ENCODE measurements around the gene CDC42BPA. TPM values are rescaled to one million over a fixed set of nuclear protein-coding genes. Genes with fewer than 3 reads are reported as not detected.

Gene CDC42BPA
- total and polyA plus RNA-seq, 2 experiments from 2014 or later: 28.6 to 39.1 TPM

GRCh38 chr1:227260433-227260832 is 57.9 kb downstream of the CDC42BPA start:
- no peaks in the 10 kb centered on the region for H3F3A ChIP-seq (ENCODE audit: insufficient read depth)
- in situ Hi-C loops (cut with MboI): no loop called here
- H3K4me2 ChIP-seq (ENCODE audit: unreplicated experiment): no peak overlapping the region
- TF ChIP-seq EZH2 (IDR thresholded peaks at IDR 0.05; ENCODE audit: insufficient read depth, poor library complexity, severe bottlenecking) (no peak), EZH2phosphoT487 (IDR thresholded peaks at IDR 0.05; ENCODE audit: insufficient read depth, low read depth) (no peak)
- WGBS, 2 experiments (ENCODE audit: low coverage in 1 of 2, low lambda C conversion rate in 2 of 2, missing lambda C conversion rate in 2 of 2): 98% methylated on average over 2 of the region's 2 CpGs
- H3K9me2 ChIP-seq (ENCODE audit: insufficient read depth): no peaks in the 10 kb centered on the region
- no peaks in the 10 kb centered on the region for H3K36me3 ChIP-seq (ENCODE audit: low read depth)
- no peak overlapping the region for H3K27ac ChIP-seq
- H4K20me1 ChIP-seq (ENCODE audit: insufficient read depth): peaks cover 17% of the 10 kb centered on the region; the same call in 1 of the 2 replicates
- peaks cover 100% of the 10 kb centered on the region for H3K79me2 ChIP-seq (ENCODE audit: insufficient read depth)
- no peak overlapping the region for H3K4me3 ChIP-seq
- no peak for DNase-seq
- H3K27me3 ChIP-seq (replicated peaks; ENCODE audit: insufficient read depth): no peaks in the 10 kb centered on the region
- H3K9ac ChIP-seq: no peak overlapping the region
- H3K9me3 ChIP-seq (ENCODE audit: low read depth): no peaks in the 10 kb centered on the region
- no peak overlapping the region for H2AFZ ChIP-seq
- no peaks in the 10 kb centered on the region for H3K4me1 ChIP-seq (ENCODE audit: insufficient read depth)

- no peak overlapping the region for H2AFZ ChIP-seq
- DNase-seq: no peak
- H4K20me1 ChIP-seq (ENCODE audit: insufficient read depth): peaks cover 17% of the 10 kb centered on the region; the same call in 1 of the 2 replicates
- H3K4me2 ChIP-seq (ENCODE audit: unreplicated experiment): no peak overlapping the region
- no peaks in the 10 kb centered on the region for H3K9me3 ChIP-seq (ENCODE audit: low read depth)
- H3K4me1 ChIP-seq (ENCODE audit: insufficient read depth): no peaks in the 10 kb centered on the region
- in situ Hi-C loops (cut with MboI): no loop called here
- peaks cover 100% of the 10 kb centered on the region for H3K79me2 ChIP-seq (ENCODE audit: insufficient read depth)
- H3K36me3 ChIP-seq (ENCODE audit: low read depth): no peaks in the 10 kb centered on the region
- H3K4me3 ChIP-seq: no peak overlapping the region
- WGBS, 2 experiments (ENCODE audit: low coverage in 1 of 2, low lambda C conversion rate in 2 of 2, missing lambda C conversion rate in 2 of 2): 81 to 86% methylated on average over 7 of the region's 7 CpGs
- no peak overlapping the region for H3K9ac ChIP-seq
- TF ChIP-seq EZH2phosphoT487 (IDR thresholded peaks at IDR 0.05; ENCODE audit: insufficient read depth, low read depth): no peak
- no peak for TF ChIP-seq EZH2 (IDR thresholded peaks at IDR 0.05; ENCODE audit: insufficient read depth, poor library complexity, severe bottlenecking)
- H3K27ac ChIP-seq: no peak overlapping the region
- H3K9me2 ChIP-seq (ENCODE audit: insufficient read depth): no peaks in the 10 kb centered on the region
- H3F3A ChIP-seq (ENCODE audit: insufficient read depth): no peaks in the 10 kb centered on the region
- H3K27me3 ChIP-seq (replicated peaks; ENCODE audit: insufficient read depth): no peaks in the 10 kb centered on the region
These were observed 60.3 kb downstream of the CDC42BPA start for GRCh38 chr1:227257964-227258363.

GRCh38 chr1:227255086-227255732 is 63.1 kb downstream of the CDC42BPA start:
- Histone ChIP-seq H3K27ac (no peak overlapping the region), H4K20me1 (ENCODE audit: insufficient read depth) (peaks cover 17% of the 10 kb centered on the region; the same call in 1 of the 2 replicates), H3K9ac (no peak overlapping the region), H3K9me2 (ENCODE audit: insufficient read depth) (no peaks in the 10 kb centered on the region), H3K36me3 (ENCODE audit: low read depth) (no peaks in the 10 kb centered on the region), H3K4me2 (ENCODE audit: unreplicated experiment) (no peak overlapping the region), H3K9me3 (ENCODE audit: low read depth) (no peaks in the 10 kb centered on the region), H3K4me3 (no peak overlapping the region), H3F3A (ENCODE audit: insufficient read depth) (no peaks in the 10 kb centered on the region), H3K4me1 (ENCODE audit: insufficient read depth) (no peaks in the 10 kb centered on the region), H3K79me2 (ENCODE audit: insufficient read depth) (peaks cover 100% of the 10 kb centered on the region), H2AFZ (no peak overlapping the region), H3K27me3 (replicated peaks; ENCODE audit: insufficient read depth) (no peaks in the 10 kb centered on the region)
- in situ Hi-C loops (cut with MboI): no loop called here
- TF ChIP-seq EZH2phosphoT487 (IDR thresholded peaks at IDR 0.05; ENCODE audit: insufficient read depth, low read depth) (no peak), EZH2 (IDR thresholded peaks at IDR 0.05; ENCODE audit: insufficient read depth, poor library complexity, severe bottlenecking) (no peak)
- 86 to 93% methylated on average over 5 of the region's 5 CpGs for WGBS, 2 experiments (ENCODE audit: low coverage in 1 of 2, low lambda C conversion rate in 2 of 2, missing lambda C conversion rate in 2 of 2)
- DNase-seq: no peak

- Histone ChIP-seq H3F3A (ENCODE audit: insufficient read depth) (no peaks in the 10 kb centered on the region), H3K9me3 (ENCODE audit: low read depth) (no peaks in the 10 kb centered on the region), H3K27me3 (replicated peaks; ENCODE audit: insufficient read depth) (no peaks in the 10 kb centered on the region), H3K4me1 (ENCODE audit: insufficient read depth) (no peaks in the 10 kb centered on the region), H4K20me1 (ENCODE audit: insufficient read depth) (peaks cover 17% of the 10 kb centered on the region; the same call in 1 of the 2 replicates), H3K36me3 (ENCODE audit: low read depth) (no peaks in the 10 kb centered on the region), H3K4me2 (ENCODE audit: unreplicated experiment) (no peak overlapping the region), H3K27ac (no peak overlapping the region), H3K4me3 (no peak overlapping the region), H3K79me2 (ENCODE audit: insufficient read depth) (peaks cover 100% of the 10 kb centered on the region), H3K9me2 (ENCODE audit: insufficient read depth) (no peaks in the 10 kb centered on the region), H2AFZ (no peak overlapping the region), H3K9ac (no peak overlapping the region)
- in situ Hi-C loops (cut with MboI): no loop called here
- DNase-seq: no peak
- WGBS, 2 experiments (ENCODE audit: low coverage in 1 of 2, low lambda C conversion rate in 2 of 2, missing lambda C conversion rate in 2 of 2): 93 to 94% methylated on average over 13 of the region's 13 CpGs
- TF ChIP-seq EZH2phosphoT487 (IDR thresholded peaks at IDR 0.05; ENCODE audit: insufficient read depth, low read depth) (no peak), EZH2 (IDR thresholded peaks at IDR 0.05; ENCODE audit: insufficient read depth, poor library complexity, severe bottlenecking) (no peak)
These were observed 65.2 kb downstream of the CDC42BPA start for GRCh38 chr1:227253065-227253464.

Data from GM23248 (cell line).